Fibroblast of mammary gland (primary cell): ENCODE data around the gene C7orf57.

Experiments used
- DNase-seq: peaks from one replicate; pipeline ENCODE4 v3.0.0-alpha.2; 2010; ENCODE audit warnings: low read depth
- H3K4me3 ChIP-seq: 2 replicates; pipeline ENCODE4 v1.5.1; 2011; ENCODE audit warnings: low read depth, mild to moderate bottlenecking, low read length, moderate library complexity; ENCODE audit not compliant: control insufficient read depth
- TF ChIP-seq, protein P1 (sequence below): conservative IDR thresholded peaks from 2 replicates; pipeline ENCODE4 v1.5.1; 2011; ENCODE audit warnings: low read depth, low read length, inconsistent platforms; ENCODE audit not compliant: control insufficient read depth, insufficient read depth

Gene C7orf57

GRCh38 chr7:48106906-48107659 lies 71.7 kb downstream of the C7orf57 start:
- DNase-seq: no peak
- TF ChIP-seq, protein P1, sequence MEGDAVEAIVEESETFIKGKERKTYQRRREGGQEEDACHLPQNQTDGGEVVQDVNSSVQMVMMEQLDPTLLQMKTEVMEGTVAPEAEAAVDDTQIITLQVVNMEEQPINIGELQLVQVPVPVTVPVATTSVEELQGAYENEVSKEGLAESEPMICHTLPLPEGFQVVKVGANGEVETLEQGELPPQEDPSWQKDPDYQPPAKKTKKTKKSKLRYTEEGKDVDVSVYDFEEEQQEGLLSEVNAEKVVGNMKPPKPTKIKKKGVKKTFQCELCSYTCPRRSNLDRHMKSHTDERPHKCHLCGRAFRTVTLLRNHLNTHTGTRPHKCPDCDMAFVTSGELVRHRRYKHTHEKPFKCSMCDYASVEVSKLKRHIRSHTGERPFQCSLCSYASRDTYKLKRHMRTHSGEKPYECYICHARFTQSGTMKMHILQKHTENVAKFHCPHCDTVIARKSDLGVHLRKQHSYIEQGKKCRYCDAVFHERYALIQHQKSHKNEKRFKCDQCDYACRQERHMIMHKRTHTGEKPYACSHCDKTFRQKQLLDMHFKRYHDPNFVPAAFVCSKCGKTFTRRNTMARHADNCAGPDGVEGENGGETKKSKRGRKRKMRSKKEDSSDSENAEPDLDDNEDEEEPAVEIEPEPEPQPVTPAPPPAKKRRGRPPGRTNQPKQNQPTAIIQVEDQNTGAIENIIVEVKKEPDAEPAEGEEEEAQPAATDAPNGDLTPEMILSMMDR: no peak
- no peak overlapping the region for H3K4me3 ChIP-seq

DNA sequence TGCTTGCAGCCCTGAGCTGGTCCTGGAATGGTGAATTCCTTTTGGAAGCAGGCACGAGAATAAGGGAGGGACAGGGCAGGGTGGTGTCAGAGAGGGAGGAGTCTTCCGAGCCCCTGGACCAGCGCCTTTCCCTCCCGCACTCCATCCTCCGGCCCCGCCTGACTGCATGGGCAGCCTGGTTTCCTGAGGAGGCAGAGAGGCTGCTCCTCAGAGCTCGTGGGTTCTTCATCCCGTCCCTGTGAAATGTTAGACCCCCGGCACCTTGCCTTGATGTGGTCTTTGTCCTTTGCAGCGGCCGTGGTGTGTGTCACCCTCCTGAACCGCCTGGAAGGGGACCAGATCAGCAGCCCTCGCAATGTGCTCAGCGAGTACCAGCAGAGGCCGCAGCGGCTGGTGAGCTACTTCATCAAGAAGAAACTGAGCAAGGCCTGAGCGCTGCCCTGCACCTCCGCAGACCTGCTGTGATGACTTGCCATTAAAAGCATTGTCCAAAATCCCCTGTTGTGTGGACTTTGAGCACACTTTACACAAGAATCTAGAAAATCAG lies 72.7 kb downstream of the C7orf57 start:
- TF ChIP-seq, protein P1: no peak
- DNase-seq: no peak
- H3K4me3 ChIP-seq: no peak overlapping the region

DNA sequence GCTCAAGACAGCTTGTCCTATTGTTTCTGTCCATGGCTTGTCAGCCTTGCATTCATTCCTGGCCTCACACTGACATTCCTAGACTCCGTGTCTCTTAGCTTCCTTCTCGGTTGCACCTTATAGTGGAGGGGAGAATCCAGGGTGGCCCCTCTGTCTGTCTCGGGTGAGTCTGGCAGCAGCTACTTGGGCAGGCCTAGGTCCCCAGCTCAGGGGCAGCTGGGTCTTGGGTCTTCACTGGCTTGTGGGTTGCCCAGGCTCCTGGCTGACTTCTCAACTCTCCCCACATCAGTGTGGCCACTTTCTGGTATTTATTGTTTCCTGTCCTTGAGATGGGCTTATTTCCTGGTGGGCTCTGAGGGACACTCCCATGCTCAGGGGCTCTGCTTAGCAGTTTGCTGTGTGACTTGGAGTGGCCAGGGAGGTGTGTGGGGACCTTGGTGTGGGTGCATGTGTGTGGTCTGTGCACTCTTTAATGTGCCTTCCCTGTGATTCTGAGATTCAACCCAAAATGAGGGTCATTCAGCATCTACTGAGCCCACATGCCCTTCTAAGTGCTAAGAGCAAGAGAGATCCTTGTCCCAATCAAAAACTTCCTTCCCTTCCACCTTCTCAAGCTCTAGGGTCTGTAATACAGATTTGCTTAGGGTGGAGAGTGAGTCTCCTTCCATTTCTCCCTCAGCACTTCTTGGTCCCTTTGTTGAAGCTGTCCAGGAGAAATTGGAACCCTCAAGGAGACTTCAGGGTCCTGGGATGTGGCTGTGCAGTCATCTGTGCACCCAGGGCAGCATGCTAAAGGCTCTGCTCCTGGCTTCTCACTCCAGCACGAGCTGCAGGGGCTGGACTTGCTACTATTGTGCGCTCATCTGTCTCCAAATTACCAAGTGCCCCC lies 73.9 kb downstream of the C7orf57 start:
- TF ChIP-seq, protein P1: no peak
- no peak overlapping the region for H3K4me3 ChIP-seq
- DNase-seq: no peak

- no peak overlapping the region for H3K4me3 ChIP-seq
- DNase-seq: peak; percentile 42
- TF ChIP-seq, protein P1: peak; percentile 99
Measured at GRCh38 chr7:48109848-48110663, 74.7 kb downstream of the C7orf57 start.

- no peak overlapping the region for H3K4me3 ChIP-seq
- no peak for DNase-seq
Measured at GRCh38 chr7:48110868-48111267, 75.5 kb downstream of the C7orf57 start.

More at GRCh38 chr7:48110868-48111267, 75.5 kb downstream of the C7orf57 start:
- TF ChIP-seq, protein P1: no peak
